Activated CD4-positive, alpha-beta T cell treated with anti-CD3 and anti-CD28 coated beads for 36 hours (primary cell): ENCODE results near the gene RAB11FIP5. TPM values are rescaled to one million over a fixed set of nuclear protein-coding genes. Genes with fewer than 3 reads are reported as not detected.

Source experiments
- ATAC-seq: fragments of 200-7000 bp; cut with Tn5 transposase; one replicate; pipeline ENCODE4 v1.10.0; 2021; ENCODE audit warnings: mild to moderate bottlenecking, moderate library complexity
- CTCF ChIA-PET: fragments of 350-600 bp; sonication (Branson Sonifier 250); formaldehyde crosslinking; loops from one replicate; lab custom pipeline; 2021; ENCODE audit warnings: antibody characterized with exemption; lab: Charles Lee
- POLR2A ChIA-PET: fragments of 350-600 bp; sonication (Branson Sonifier 250); formaldehyde crosslinking; loops from one replicate; lab custom pipeline; 2021; ENCODE audit warnings: antibody characterized with exemption, inconsistent platforms; lab: Charles Lee
- DNase-seq: peaks from one replicate; pipeline ENCODE4 v3.0.0-alpha.2; 2020
- H3K27ac Mint-ChIP-seq: one replicate; pipeline ENCODE4 v1.8.0; 2021; ENCODE audit warnings: mixed read lengths
- H3K27me3 Mint-ChIP-seq: one replicate; pipeline ENCODE4 v1.8.0; 2021; ENCODE audit warnings: mixed read lengths
- H3K36me3 Mint-ChIP-seq: one replicate; pipeline ENCODE4 v1.8.0; 2021; ENCODE audit warnings: low read depth, mixed read lengths
- H3K4me1 Mint-ChIP-seq: one replicate; pipeline ENCODE4 v1.8.0; 2021; ENCODE audit warnings: mixed read lengths
- H3K4me3 Mint-ChIP-seq: one replicate; pipeline ENCODE4 v1.8.0; 2021; ENCODE audit warnings: mild to moderate bottlenecking, moderate library complexity, mixed read lengths
- H3K9me3 Mint-ChIP-seq: one replicate; pipeline ENCODE4 v1.8.0; 2021; ENCODE audit warnings: low read depth, mixed read lengths
- intact Hi-C, 2 experiments: fragments of 100-400 bp; cut with DNase I in 1 of 2; cut with micrococcal nuclease in 1 of 2; formaldehyde crosslinking; loops; one replicate each; pipeline versions ENCODE4 v1.14.2 to v1.15.1; 2022 to 2024; cut with DNase I, micrococcal nuclease
- total RNA-seq, 2 experiments: library from RNA; stranded (reverse); gene quantifications; one replicate each; pipeline ENCODE4 v1.2.3, GENCODE V29; 2021

RAB11FIP5 gene
- total RNA-seq, 2 experiments from 2014 or later, result 16.4 to 16.5 TPM

GRCh38 chr2:73109431-73110167 is 3.1 kb downstream of the RAB11FIP5 start:
- H3K36me3 Mint-ChIP-seq, result no peaks in the 10 kb centered on the region
- no peak for DNase-seq
- intact Hi-C loops, result loop anchor here in 1 of 2 experiments (5.0 kb wide), 2 partner anchors 183 to 282 kb away; partner anchors contain the start of genes EGR4 and EXOC6B
- H3K4me1 Mint-ChIP-seq, result peaks cover 25% of the 10 kb centered on the region
- no peak overlapping the region for H3K27ac Mint-ChIP-seq
- CTCF ChIA-PET, result interaction anchor here (1.0 to 4.2 kb wide), 2 partner anchors 10 to 68 kb away, joined by 3 to 18 read pairs; no protein-coding TSS in a partner anchor
- POLR2A ChIA-PET, result no interaction called here
- H3K27me3 Mint-ChIP-seq, result peaks cover 2% of the 10 kb centered on the region
- no peaks in the 10 kb centered on the region for H3K9me3 Mint-ChIP-seq
- no peak for ATAC-seq
- no peak overlapping the region for H3K4me3 Mint-ChIP-seq

- ChIA-PET POLR2A (no interaction called here), CTCF (interaction anchor here (0.9 kb wide), 1 partner anchor 106 kb away, joined by 5 read pairs; the partner anchor contains the start of gene SMYD5)
- ATAC-seq, result no peak
- H3K9me3 Mint-ChIP-seq, result no peaks in the 10 kb centered on the region
- peaks cover 21% of the 10 kb centered on the region for H3K4me1 Mint-ChIP-seq
- no peak for DNase-seq
- no peaks in the 10 kb centered on the region for H3K36me3 Mint-ChIP-seq
- intact Hi-C loops, result no loop called here
- peak overlapping the region; percentile 40 for H3K27ac Mint-ChIP-seq
- H3K4me3 Mint-ChIP-seq, result no peak overlapping the region
- H3K27me3 Mint-ChIP-seq, result peaks cover 2% of the 10 kb centered on the region
These were observed 5.4 kb downstream of the RAB11FIP5 start for GRCh38 chr2:73107211-73107926.

- no peak overlapping the region for H3K27ac Mint-ChIP-seq
- POLR2A ChIA-PET, result interaction anchor here (0.6 kb wide), 1 partner anchor 66 kb away, joined by 6 read pairs; no protein-coding TSS in a partner anchor
- ATAC-seq (no peak), DNase-seq (no peak)
- CTCF ChIA-PET, result interaction anchor here (0.9 kb wide), 1 partner anchor 107 kb away, joined by 5 read pairs; the partner anchor contains the start of gene SMYD5
- peaks cover 2% of the 10 kb centered on the region for H3K27me3 Mint-ChIP-seq
- intact Hi-C loops, result no loop called here
- no peak overlapping the region for H3K4me3 Mint-ChIP-seq
- H3K9me3 Mint-ChIP-seq, result no peaks in the 10 kb centered on the region
- H3K36me3 Mint-ChIP-seq, result no peaks in the 10 kb centered on the region
- H3K4me1 Mint-ChIP-seq, result peaks cover 19% of the 10 kb centered on the region
These were observed 6.0 kb downstream of the RAB11FIP5 start for GRCh38 chr2:73106791-73107190.

GRCh38 chr2:73105511-73105971 is 7.2 kb downstream of the RAB11FIP5 start:
- Mint-ChIP-seq H3K9me3 (no peaks in the 10 kb centered on the region), H3K27me3 (no peaks in the 10 kb centered on the region), H3K27ac (no peak overlapping the region), H3K4me1 (peaks cover 9% of the 10 kb centered on the region), H3K36me3 (no peaks in the 10 kb centered on the region), H3K4me3 (no peak overlapping the region)
- ATAC-seq, result no peak
- intact Hi-C loops, result no loop called here
- ChIA-PET CTCF (interaction anchor here (0.6 to 0.7 kb wide), 2 partner anchors 73 to 243 kb away, joined by 3 read pairs; no protein-coding TSS in a partner anchor), POLR2A (interaction anchor here (0.6 kb wide), 1 partner anchor 12 kb away, joined by 5 read pairs; no protein-coding TSS in a partner anchor)
- no peak for DNase-seq

- H3K36me3 Mint-ChIP-seq, result no peaks in the 10 kb centered on the region
- ChIA-PET CTCF (interaction anchor here (0.6 to 0.7 kb wide), 2 partner anchors 7 to 74 kb away, joined by 3 read pairs; no protein-coding TSS in a partner anchor), POLR2A (no interaction called here)
- intact Hi-C loops, result no loop called here
- H3K9me3 Mint-ChIP-seq, result no peaks in the 10 kb centered on the region
- ATAC-seq, result no peak
- peaks cover 7% of the 10 kb centered on the region for H3K4me1 Mint-ChIP-seq
- DNase-seq, result no peak
- H3K4me3 Mint-ChIP-seq, result no peak overlapping the region
- H3K27ac Mint-ChIP-seq, result no peak overlapping the region
- no peaks in the 10 kb centered on the region for H3K27me3 Mint-ChIP-seq
These were observed 7.8 kb downstream of the RAB11FIP5 start for GRCh38 chr2:73104933-73105332.

- ChIA-PET CTCF (no interaction called here), POLR2A (no interaction called here)
- H3K27me3 Mint-ChIP-seq, result no peaks in the 10 kb centered on the region
- no peak overlapping the region for H3K27ac Mint-ChIP-seq
- ATAC-seq (no peak), DNase-seq (no peak)
- H3K4me3 Mint-ChIP-seq, result no peak overlapping the region
- H3K36me3 Mint-ChIP-seq, result no peaks in the 10 kb centered on the region
- no peaks in the 10 kb centered on the region for H3K9me3 Mint-ChIP-seq
- intact Hi-C loops, result no loop called here
- H3K4me1 Mint-ChIP-seq, result peaks cover 5% of the 10 kb centered on the region
These were observed 9.7 kb downstream of the RAB11FIP5 start for GRCh38 chr2:73103018-73103542.

- Mint-ChIP-seq H3K27me3 (no peaks in the 10 kb centered on the region), H3K4me1 (peaks cover 3% of the 10 kb centered on the region), H3K4me3 (no peak overlapping the region), H3K27ac (no peak overlapping the region), H3K36me3 (no peaks in the 10 kb centered on the region), H3K9me3 (no peaks in the 10 kb centered on the region)
- ATAC-seq (no peak), DNase-seq (no peak)
- ChIA-PET CTCF (interaction anchor here (0.7 kb wide), 1 partner anchor 87 kb away, joined by 4 read pairs; no protein-coding TSS in a partner anchor), POLR2A (no interaction called here)
- intact Hi-C loops, result no loop called here
These were observed 11.0 kb downstream of the RAB11FIP5 start for GRCh38 chr2:73101626-73102256.

- H3K27me3 Mint-ChIP-seq, result no peaks in the 10 kb centered on the region
- DNase-seq (no peak), ATAC-seq (no peak)
- H3K4me1 Mint-ChIP-seq, result peaks cover 3% of the 10 kb centered on the region
- no peak overlapping the region for H3K27ac Mint-ChIP-seq
- no peaks in the 10 kb centered on the region for H3K36me3 Mint-ChIP-seq
- intact Hi-C loops, result no loop called here
- POLR2A ChIA-PET, result no interaction called here
- H3K9me3 Mint-ChIP-seq, result no peaks in the 10 kb centered on the region
- H3K4me3 Mint-ChIP-seq, result no peak overlapping the region
- CTCF ChIA-PET, result interaction anchor here (0.7 to 1.0 kb wide), 2 partner anchors 12 to 1935 kb away, joined by 4 to 5 read pairs; partner anchors contain the start of gene RAB11FIP5
These were observed 11.8 kb downstream of the RAB11FIP5 start for GRCh38 chr2:73100956-73101355.

GRCh38 chr2:73099486-73099885 is 13.3 kb downstream of the RAB11FIP5 start:
- DNase-seq (no peak), ATAC-seq (no peak)
- H3K4me3 Mint-ChIP-seq, result no peak overlapping the region
- intact Hi-C loops, result no loop called here
- CTCF ChIA-PET, result interaction anchor here (0.8 to 1.5 kb wide), 6 partner anchors 10 to 113 kb away, joined by 3 to 9 read pairs (median 3); no protein-coding TSS in a partner anchor
- H3K27me3 Mint-ChIP-seq, result no peaks in the 10 kb centered on the region
- no peak overlapping the region for H3K27ac Mint-ChIP-seq
- H3K4me1 Mint-ChIP-seq, result peaks cover 3% of the 10 kb centered on the region
- no peaks in the 10 kb centered on the region for H3K36me3 Mint-ChIP-seq
- H3K9me3 Mint-ChIP-seq, result no peaks in the 10 kb centered on the region
- POLR2A ChIA-PET, result no interaction called here

GRCh38 chr2:73095910-73096309 is 16.8 kb downstream of the RAB11FIP5 start:
- DNase-seq, result no peak
- no peaks in the 10 kb centered on the region for H3K27me3 Mint-ChIP-seq
- no peaks in the 10 kb centered on the region for H3K36me3 Mint-ChIP-seq
- no peak for ATAC-seq
- H3K27ac Mint-ChIP-seq, result no peak overlapping the region
- CTCF ChIA-PET, result interaction anchor here (0.6 to 1.7 kb wide), 5 partner anchors 9 to 115 kb away, joined by 3 to 6 read pairs (median 4); no protein-coding TSS in a partner anchor
- H3K4me3 Mint-ChIP-seq, result no peak overlapping the region
- intact Hi-C loops, result no loop called here
- POLR2A ChIA-PET, result no interaction called here
- no peaks in the 10 kb centered on the region for H3K9me3 Mint-ChIP-seq
- H3K4me1 Mint-ChIP-seq, result no peaks in the 10 kb centered on the region
